Measurements from ENCODE around the gene FCHO2. TPM values are rescaled to one million over a fixed set of nuclear protein-coding genes. Genes with fewer than 3 reads are reported as not detected.

Gene FCHO2
- total RNA-seq, 1 experiment from 2014 or later, result 2.5 TPM

- DNase-seq (ENCODE audit: low spot score), result no peak
- Histone ChIP-seq H3K4me3 (ENCODE audit: low read depth, low read length, poor library complexity, severe bottlenecking) (no peak overlapping the region), H3K4me1 (ENCODE audit: insufficient read depth, low read length, poor library complexity, severe bottlenecking) (no peaks in the 10 kb centered on the region), H3K27me3 (replicated peaks; ENCODE audit: insufficient read depth, low read depth, low read length, poor library complexity) (no peaks in the 10 kb centered on the region), H3K36me3 (ENCODE audit: insufficient read depth, low read length, poor library complexity, severe bottlenecking) (no peaks in the 10 kb centered on the region), H3K9me3 (ENCODE audit: low read depth, low read length, poor library complexity, severe bottlenecking) (no peaks in the 10 kb centered on the region), H3K27ac (ENCODE audit: low read depth, low read length, poor library complexity, severe bottlenecking) (no peak overlapping the region)
- POLR2A ChIA-PET (ENCODE audit: low non-redundant PET), result no interaction called here
- no TSS peak for BruUV-seq (replicated peaks)
- CTCF ChIA-PET, result no interaction called here
- TF ChIP-seq EZH2 (IDR thresholded peaks at IDR 0.05; ENCODE audit: borderline replicate concordance, low read depth, low read length, poor library complexity, severe bottlenecking), result no peak
- TF ChIP-seq, protein P1, sequence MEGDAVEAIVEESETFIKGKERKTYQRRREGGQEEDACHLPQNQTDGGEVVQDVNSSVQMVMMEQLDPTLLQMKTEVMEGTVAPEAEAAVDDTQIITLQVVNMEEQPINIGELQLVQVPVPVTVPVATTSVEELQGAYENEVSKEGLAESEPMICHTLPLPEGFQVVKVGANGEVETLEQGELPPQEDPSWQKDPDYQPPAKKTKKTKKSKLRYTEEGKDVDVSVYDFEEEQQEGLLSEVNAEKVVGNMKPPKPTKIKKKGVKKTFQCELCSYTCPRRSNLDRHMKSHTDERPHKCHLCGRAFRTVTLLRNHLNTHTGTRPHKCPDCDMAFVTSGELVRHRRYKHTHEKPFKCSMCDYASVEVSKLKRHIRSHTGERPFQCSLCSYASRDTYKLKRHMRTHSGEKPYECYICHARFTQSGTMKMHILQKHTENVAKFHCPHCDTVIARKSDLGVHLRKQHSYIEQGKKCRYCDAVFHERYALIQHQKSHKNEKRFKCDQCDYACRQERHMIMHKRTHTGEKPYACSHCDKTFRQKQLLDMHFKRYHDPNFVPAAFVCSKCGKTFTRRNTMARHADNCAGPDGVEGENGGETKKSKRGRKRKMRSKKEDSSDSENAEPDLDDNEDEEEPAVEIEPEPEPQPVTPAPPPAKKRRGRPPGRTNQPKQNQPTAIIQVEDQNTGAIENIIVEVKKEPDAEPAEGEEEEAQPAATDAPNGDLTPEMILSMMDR (conservative IDR thresholded peaks at IDR 0.05; ENCODE audit: low read depth, low read length), result no peak
- intact Hi-C loops (cut with micrococcal nuclease; ENCODE audit: unreplicated experiment), result no loop called here
Observed at GRCh38 chr5:73027816-73028215, 72.0 kb downstream of the FCHO2 start.

DNA sequence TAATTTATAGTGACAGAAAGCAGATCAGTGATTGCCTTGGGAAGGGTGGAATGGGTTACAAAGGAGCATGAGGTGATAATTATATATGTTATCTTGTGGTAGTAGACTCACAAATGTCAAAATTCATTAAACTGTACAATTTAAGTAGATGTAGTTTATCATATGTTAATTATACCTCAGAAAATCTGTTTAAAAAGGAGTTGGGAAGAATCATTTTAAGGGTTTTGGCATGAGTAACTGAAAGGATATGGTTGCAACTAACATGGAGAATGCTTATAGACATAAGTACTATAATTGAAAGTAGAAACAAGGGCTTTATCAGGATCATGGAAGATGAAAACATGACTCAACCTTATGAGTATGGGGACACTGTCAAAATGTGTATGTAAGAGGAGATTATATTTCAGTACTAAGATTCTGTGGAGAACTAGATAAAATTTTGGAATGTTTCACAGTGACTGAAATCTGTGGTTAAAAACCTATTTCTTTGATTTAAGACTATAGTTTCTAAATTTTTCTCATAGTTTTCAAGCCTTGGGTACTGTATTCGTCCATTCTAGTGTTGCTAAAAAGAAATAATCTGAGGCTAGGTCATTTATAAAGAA, 73.3 kb downstream of the FCHO2 start:
- H3K27me3 ChIP-seq (replicated peaks; ENCODE audit: insufficient read depth, low read depth, low read length, poor library complexity), result no peaks in the 10 kb centered on the region
- H3K9me3 ChIP-seq (ENCODE audit: low read depth, low read length, poor library complexity, severe bottlenecking), result no peaks in the 10 kb centered on the region
- H3K36me3 ChIP-seq (ENCODE audit: insufficient read depth, low read length, poor library complexity, severe bottlenecking), result no peaks in the 10 kb centered on the region
- no peak overlapping the region for H3K27ac ChIP-seq (ENCODE audit: low read depth, low read length, poor library complexity, severe bottlenecking)
- ChIA-PET POLR2A (ENCODE audit: low non-redundant PET) (no interaction called here), CTCF (no interaction called here)
- intact Hi-C loops (cut with micrococcal nuclease; ENCODE audit: unreplicated experiment), result no loop called here
- H3K4me3 ChIP-seq (ENCODE audit: low read depth, low read length, poor library complexity, severe bottlenecking), result no peak overlapping the region
- BruUV-seq (replicated peaks), result no TSS peak
- H3K4me1 ChIP-seq (ENCODE audit: insufficient read depth, low read length, poor library complexity, severe bottlenecking), result no peaks in the 10 kb centered on the region
- no peak for TF ChIP-seq EZH2 (IDR thresholded peaks at IDR 0.05; ENCODE audit: borderline replicate concordance, low read depth, low read length, poor library complexity, severe bottlenecking)
- TF ChIP-seq, protein P1 (conservative IDR thresholded peaks at IDR 0.05; ENCODE audit: low read depth, low read length), result no peak
- no peak for DNase-seq (ENCODE audit: low spot score)

DNA sequence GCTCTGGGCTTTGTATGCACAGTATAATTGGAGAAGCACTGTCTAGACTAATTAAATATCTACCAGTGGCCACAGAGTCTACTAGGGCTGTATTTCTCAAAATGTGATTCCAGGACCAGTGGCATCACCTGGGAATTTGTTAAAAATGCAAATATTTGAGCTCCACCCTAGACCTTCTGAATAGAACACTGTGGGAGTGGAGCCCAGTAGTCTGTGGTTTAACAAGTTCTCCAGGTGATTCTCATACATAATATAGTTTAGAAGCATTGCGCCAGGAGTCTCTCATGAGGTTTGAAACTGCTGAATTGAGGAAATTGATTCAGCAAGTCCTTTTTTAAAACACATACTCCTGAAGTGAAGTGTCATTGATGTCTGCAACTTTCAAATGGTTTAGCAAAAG, 74.7 kb downstream of the FCHO2 start:
- Histone ChIP-seq H3K4me1 (ENCODE audit: insufficient read depth, low read length, poor library complexity, severe bottlenecking) (no peaks in the 10 kb centered on the region), H3K27ac (ENCODE audit: low read depth, low read length, poor library complexity, severe bottlenecking) (no peak overlapping the region), H3K9me3 (ENCODE audit: low read depth, low read length, poor library complexity, severe bottlenecking) (no peaks in the 10 kb centered on the region), H3K27me3 (replicated peaks; ENCODE audit: insufficient read depth, low read depth, low read length, poor library complexity) (no peaks in the 10 kb centered on the region), H3K36me3 (ENCODE audit: insufficient read depth, low read length, poor library complexity, severe bottlenecking) (no peaks in the 10 kb centered on the region), H3K4me3 (ENCODE audit: low read depth, low read length, poor library complexity, severe bottlenecking) (no peak overlapping the region)
- ChIA-PET CTCF (no interaction called here), POLR2A (ENCODE audit: low non-redundant PET) (no interaction called here)
- no peak for DNase-seq (ENCODE audit: low spot score)
- intact Hi-C loops (cut with micrococcal nuclease; ENCODE audit: unreplicated experiment), result no loop called here
- no TSS peak for BruUV-seq (replicated peaks)
- TF ChIP-seq, protein P1 (conservative IDR thresholded peaks at IDR 0.05; ENCODE audit: low read depth, low read length), result no peak
- no peak for TF ChIP-seq EZH2 (IDR thresholded peaks at IDR 0.05; ENCODE audit: borderline replicate concordance, low read depth, low read length, poor library complexity, severe bottlenecking)

All from A673 (cell line).